ENCODE measurements around the gene C1R.

Gene C1R

GRCh38 chr12:7092229-7092985 is at the start of gene C1R:
C1R (minus strand) TSS chr12:7092445; CDS start chr12:7092388, 57 bp downstream.
- DNase-seq: peak; percentile 64 to 76

GRCh38 chr12:7141351-7142005 is 49.2 kb upstream of the C1R start:
- no peak for DNase-seq

GRCh38 chr12:7139200-7139599 is 47.0 kb upstream of the C1R start:
- no peak for DNase-seq

GRCh38 chr12:7137908-7138307 is 45.7 kb upstream of the C1R start:
- no peak for DNase-seq

DNA sequence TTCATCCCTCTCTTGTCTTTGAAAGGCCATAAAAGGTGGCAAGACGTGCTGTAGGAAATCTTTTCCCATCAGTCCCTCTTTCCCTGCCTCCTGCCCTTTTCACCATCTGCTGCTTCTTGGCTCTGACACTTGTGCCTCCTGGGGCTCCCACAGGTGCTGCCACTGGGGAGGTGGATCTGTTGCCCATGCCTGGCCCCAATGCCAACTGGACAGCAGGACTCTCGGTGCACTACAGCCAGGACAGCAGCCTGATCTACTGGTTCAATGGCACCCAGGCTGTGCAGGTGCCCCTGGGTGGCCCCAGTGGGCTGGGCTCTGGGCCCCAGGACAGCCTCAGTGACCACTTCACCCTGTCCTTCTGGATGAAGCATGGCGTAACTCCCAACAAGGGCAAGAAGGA is 44.4 kb upstream of the C1R start:
- DNase-seq: no peak

DNA sequence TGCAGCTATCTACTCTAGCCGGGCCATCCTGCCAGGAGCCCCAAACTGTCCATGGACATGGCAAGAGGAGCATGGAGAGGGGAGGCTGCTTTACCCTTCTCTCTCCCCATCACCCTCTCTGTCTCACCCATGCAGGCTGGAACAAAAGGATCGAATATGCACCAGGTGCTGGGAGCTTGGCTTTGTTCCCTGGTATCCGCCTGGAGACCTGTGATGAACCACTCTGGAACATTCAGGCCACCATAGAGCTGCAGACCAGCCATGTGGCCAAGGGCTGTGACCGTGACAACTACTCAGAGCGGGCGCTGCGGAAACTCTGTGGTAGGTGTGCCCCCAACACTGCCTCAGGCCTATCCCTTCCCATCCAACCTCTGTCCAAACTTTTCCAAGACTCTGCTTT is 43.8 kb upstream of the C1R start:
- DNase-seq: no peak

- no peak for DNase-seq
Observed at GRCh38 chr12:7134396-7135166, 42.3 kb upstream of the C1R start.

GRCh38 chr12:7131502-7131866 is 39.2 kb upstream of the C1R start:
- peak in 1 of 2 donors; percentile 13 for DNase-seq

GRCh38 chr12:7130701-7131501 is 38.7 kb upstream of the C1R start:
- DNase-seq: peak; percentile 33 to 52

DNA sequence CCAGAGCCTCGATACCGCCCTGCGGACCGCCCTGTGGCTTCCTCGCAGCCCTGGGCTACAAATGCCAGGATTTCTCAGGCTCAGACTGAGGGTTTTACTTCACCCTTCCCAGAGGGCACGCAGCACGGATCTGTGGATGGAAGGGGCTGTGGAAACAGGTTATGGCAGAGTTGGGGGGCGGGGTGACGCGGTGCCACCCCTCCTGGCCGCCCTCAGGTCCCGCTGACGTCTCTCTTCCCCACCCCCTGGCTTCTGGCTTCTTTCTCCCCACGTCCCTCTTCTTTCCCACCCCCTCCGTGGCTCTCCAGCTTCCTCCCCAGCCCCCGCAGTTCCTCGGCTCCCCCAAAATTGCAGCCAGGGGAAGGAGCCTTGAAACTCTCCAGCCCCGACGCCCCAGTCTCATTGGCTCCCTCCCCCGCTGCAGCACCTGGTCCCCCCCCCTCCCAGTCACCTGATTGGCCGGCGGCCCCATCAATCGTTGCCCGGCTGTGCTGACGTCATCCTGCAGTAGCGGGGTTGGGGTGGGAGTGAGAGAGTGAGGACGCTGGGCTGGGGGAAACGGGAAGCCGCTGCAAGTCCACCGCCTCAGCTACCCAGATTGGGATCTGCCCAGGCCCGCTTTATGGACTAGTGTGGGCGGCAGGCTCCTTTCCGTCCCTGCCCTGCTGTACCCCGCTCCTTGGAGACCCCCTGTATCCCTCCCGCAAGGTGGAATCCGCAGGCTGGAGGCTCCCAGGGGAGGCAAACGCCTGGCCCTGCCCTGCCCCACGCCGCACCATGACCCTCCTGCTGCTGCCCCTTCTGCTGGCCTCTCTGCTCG is 37.8 kb upstream of the C1R start, which contains the start of gene CLSTN3:
Gene CLSTN3 (plus strand): TSS at position 500 of the 820 bp plus-strand sequence. CDS start 278 bp downstream, at position 778.
- peak; percentile 84 to 86 for DNase-seq

DNA sequence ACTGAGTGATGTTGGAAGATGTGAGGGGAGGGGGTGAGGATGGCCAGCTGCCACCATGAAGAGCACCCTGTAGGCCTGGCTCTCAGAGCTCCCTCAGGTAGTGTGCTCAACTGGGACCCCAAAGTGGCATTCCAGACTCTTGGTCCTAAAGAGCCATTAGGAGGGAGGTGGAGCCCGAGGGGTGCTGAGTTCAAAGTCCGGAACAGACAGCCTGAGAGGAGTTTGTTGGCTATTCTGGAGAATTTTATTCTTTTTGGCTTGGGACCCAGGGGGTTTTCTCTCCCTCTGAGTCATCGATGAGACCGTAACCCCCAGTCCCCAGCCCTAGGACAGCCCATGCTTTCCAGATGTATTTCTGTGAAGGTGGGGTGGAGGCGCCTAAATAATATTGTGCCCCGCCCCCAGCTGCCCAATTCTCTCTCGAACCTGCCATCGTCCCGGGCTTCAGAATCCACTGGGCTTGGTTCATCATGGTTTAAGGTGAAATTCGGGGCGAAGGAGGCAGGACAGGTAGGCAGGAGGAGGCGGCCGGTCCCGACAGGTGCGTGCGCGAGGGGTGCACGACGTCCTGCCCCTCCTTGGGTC is 37.1 kb upstream of the C1R start:
- no peak for DNase-seq

GRCh38 chr12:7128681-7129286 is 36.5 kb upstream of the C1R start, which contains the start of gene RBP5:
RBP5 (minus strand) TSS chr12:7128889; CDS start chr12:7128775, 114 bp downstream.
- no peak for DNase-seq

- DNase-seq: no peak
Observed at GRCh38 chr12:7127916-7128626, 35.8 kb upstream of the C1R start.

DNA sequence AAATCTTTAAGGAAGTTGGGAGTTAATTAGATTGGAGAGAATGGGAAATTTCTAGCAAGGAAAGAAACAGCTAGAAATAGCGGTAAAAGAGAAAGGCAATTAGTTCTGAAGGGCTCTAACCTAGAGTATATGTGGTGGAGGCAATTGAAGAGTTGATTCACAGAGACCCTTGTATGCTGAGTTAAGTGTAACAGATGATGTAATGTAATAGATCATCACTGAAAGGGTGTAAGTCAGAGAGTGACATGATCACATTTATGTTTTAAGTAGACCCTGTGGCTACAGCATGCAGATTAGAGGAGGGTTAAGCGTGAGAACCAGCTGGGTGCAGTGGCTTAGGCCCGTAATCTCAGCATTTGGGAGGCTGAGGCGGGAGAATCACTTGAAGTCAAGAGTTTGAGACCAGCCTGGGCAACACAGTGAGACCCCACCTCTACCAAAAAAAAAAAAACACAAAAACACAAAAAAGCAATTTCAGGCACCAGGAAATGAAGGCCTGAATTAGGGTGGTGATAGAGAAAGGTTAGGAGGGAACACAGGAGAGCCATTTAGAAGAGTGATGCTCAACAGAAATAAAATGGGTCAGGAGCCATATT is 33.5 kb upstream of the C1R start:
- DNase-seq: no peak

GRCh38 chr12:7123806-7124522 is 31.7 kb upstream of the C1R start:
- DNase-seq: no peak

- DNase-seq: no peak
Observed at GRCh38 chr12:7122811-7123769, 30.8 kb upstream of the C1R start.

GRCh38 chr12:7121324-7121723 is 29.1 kb upstream of the C1R start:
- no peak for DNase-seq

DNA sequence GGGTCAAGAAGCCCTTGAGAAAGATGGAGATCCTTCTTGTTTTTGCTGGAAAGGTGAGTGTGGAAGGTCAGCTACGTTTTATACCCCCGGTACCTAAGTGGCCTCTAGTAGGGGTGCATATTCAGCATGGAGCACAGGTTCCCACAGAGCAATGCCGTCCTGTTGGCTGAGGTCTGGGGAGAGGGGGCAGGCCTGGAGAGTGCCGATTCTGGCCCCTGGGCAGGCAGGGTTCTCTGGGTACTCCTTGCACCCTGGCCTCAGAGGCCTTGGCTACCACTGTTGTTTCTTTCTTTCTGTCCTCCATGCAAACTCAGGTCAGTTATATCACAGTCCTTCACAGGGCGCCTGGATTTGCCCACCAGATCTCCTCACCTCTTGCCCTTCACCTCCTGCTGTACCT is 27.9 kb upstream of the C1R start:
- DNase-seq: no peak

Measured in activated CD4-positive, alpha-beta T cell treated with anti-CD3 and anti-CD28 coated beads for 4 hours (primary cell).